MM.1S (cell line): ENCODE data around the gene SHCBP1.
"Not testable (repeated sequence)": the region's sequence is repeated elsewhere in the genome, so short reads cannot be mapped to it uniquely, and the experiment has no call there.

ENCODE experiments used
- DNase-seq: peaks from one replicate; pipeline ENCODE4 v3.0.0-alpha.2; 2015
- H2AFZ ChIP-seq: fragments of 300-600 bp; sonication (generic); 2 replicates; pipeline ENCODE4 v1.6.0; 2016; ENCODE audit warnings: antibody characterized with exemption, low read length
- H3F3A ChIP-seq: fragments of 300-600 bp; sonication (generic); 2 replicates; pipeline ENCODE4 v1.6.1; 2016; ENCODE audit warnings: mild to moderate bottlenecking, antibody characterized with exemption, low read length, moderate library complexity, mixed read lengths; ENCODE audit not compliant: insufficient read depth
- H3K27ac ChIP-seq: fragments of 300-600 bp; sonication (generic); 2 replicates; pipeline ENCODE4 v1.5.1; 2016; ENCODE audit warnings: mild to moderate bottlenecking, low read length
- H3K27me3 ChIP-seq: fragments of 300-600 bp; sonication (generic); replicated peaks from 2 replicates; pipeline ENCODE4 v1.6.0; 2016; ENCODE audit warnings: low read length; ENCODE audit not compliant: insufficient read depth
- H3K36me3 ChIP-seq: fragments of 300-600 bp; sonication (generic); replicated peaks from 2 replicates; pipeline ENCODE4 v1.6.1; 2016; ENCODE audit warnings: mild to moderate bottlenecking, low read length, mixed read lengths; ENCODE audit not compliant: insufficient read depth
- H3K4me1 ChIP-seq: fragments of 300-600 bp; sonication (generic); 2 replicates; pipeline ENCODE4 v1.6.1; 2016; ENCODE audit warnings: low read length, mixed read lengths
- H3K4me2 ChIP-seq: fragments of 300-600 bp; sonication (generic); 2 replicates; pipeline ENCODE4 v1.6.0; 2016; ENCODE audit warnings: low read depth, low read length
- H3K4me3 ChIP-seq: fragments of 300-600 bp; sonication (generic); 2 replicates; pipeline ENCODE4 v1.5.1; 2016; ENCODE audit warnings: low read length, mixed read lengths
- H3K79me2 ChIP-seq: fragments of 300-600 bp; sonication (generic); 2 replicates; pipeline ENCODE4 v1.6.1; 2016; ENCODE audit warnings: mixed run types, low read length, mixed read lengths
- H3K9ac ChIP-seq: fragments of 300-600 bp; sonication (generic); 2 replicates; pipeline ENCODE4 v1.6.1; 2016; ENCODE audit warnings: low read length, mixed read lengths
- H3K9me2 ChIP-seq: fragments of 300-600 bp; sonication (generic); replicated peaks from 2 replicates; pipeline ENCODE4 v1.6.1; 2016; ENCODE audit warnings: mild to moderate bottlenecking, low read length, mixed read lengths; ENCODE audit not compliant: insufficient read depth
- H3K9me3 ChIP-seq: fragments of 300-600 bp; sonication (generic); replicated peaks from 2 replicates; pipeline ENCODE4 v1.6.1; 2016; ENCODE audit warnings: mild to moderate bottlenecking, low read length, mixed read lengths; ENCODE audit not compliant: insufficient read depth
- H4K20me1 ChIP-seq: fragments of 300-600 bp; sonication (generic); 2 replicates; pipeline ENCODE4 v1.6.1; 2016; ENCODE audit warnings: mild to moderate bottlenecking, low read length, moderate library complexity, mixed read lengths; ENCODE audit not compliant: insufficient read depth
- EZH2 ChIP-seq: fragments of 300-600 bp; sonication (generic); optimal IDR thresholded peaks from 2 replicates; pipeline ENCODE3; 2017; ENCODE audit warnings: low read depth, mild to moderate bottlenecking, antibody characterized with exemption, low read length, mixed read lengths
- EZH2phosphoT487 ChIP-seq: fragments of 300-600 bp; sonication (generic); IDR thresholded peaks from 2 replicates; pipeline ENCODE4 v1.6.1; 2018; ENCODE audit warnings: antibody characterized with exemption, low read length
- TF ChIP-seq, protein P1 (sequence below): fragments of 300-600 bp; sonication (generic); IDR thresholded peaks from 2 replicates; pipeline ENCODE4 v1.5.1; 2016; ENCODE audit warnings: antibody characterized with exemption, low read length, mixed read lengths

The SHCBP1 gene

DNA sequence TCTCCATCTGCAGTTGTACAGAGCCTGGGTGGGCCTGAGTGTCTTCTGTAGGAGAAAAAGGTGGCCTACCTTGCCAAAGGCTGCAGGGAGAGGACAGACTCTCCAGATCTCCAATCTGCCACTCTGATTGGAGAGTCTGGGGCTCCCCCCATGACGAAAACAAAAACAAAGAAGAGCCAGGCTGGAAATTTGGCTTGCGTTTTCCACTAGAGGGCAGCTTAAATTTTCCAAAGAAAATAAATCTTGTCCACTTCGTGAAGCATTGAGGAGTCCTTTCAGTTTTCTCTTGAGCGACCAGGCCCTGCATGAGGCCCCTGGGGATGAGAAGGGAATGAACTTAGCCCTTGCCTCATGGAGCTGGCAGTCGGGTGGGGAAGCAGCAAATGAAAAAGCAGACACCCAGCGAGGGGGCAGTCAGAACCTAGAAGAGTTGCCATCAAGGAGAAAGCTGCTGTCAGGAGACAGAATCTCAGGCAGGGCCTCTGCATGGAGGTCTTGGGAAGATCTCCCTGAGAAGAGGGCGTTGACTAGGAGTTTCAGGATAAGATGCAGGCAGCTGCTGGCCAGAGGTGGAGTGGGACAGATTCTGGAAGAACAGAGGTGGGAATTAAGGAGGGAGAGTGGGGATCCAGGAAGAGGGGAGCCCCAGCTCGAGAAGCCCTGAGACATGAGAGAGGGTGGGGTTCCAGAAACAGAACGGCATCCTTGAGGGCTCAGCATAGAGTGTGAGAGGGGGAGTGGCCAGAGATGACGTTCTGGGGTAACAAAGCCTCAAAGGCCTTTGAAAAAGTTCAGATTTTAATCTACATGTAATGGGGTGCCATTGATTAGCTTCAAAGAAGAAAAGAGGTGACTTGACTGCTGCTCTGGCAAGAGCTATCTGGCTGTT is 8.4 kb upstream of the SHCBP1 start:
- Histone ChIP-seq H3K9ac (peak overlapping the region; percentile 45; the same call in 1 of the 2 replicates), H3K4me3 (peak overlapping the region; percentile 50), H2AFZ (peak overlapping the region; percentile 87), H3K4me2 (peak overlapping the region; percentile 82), H3K4me1 (peaks cover 11% of the 10 kb centered on the region; the same call in 1 of the 2 replicates), H4K20me1 (no peaks in the 10 kb centered on the region), H3K27ac (no peak overlapping the region), H3K27me3 (no peaks in the 10 kb centered on the region), H3K79me2 (no peaks in the 10 kb centered on the region), H3K9me3 (no peaks in the 10 kb centered on the region), H3K36me3 (no peaks in the 10 kb centered on the region), H3K9me2 (no peaks in the 10 kb centered on the region), H3F3A (no peaks in the 10 kb centered on the region)
- DNase-seq = peak; percentile 49
- TF ChIP-seq, protein P1, sequence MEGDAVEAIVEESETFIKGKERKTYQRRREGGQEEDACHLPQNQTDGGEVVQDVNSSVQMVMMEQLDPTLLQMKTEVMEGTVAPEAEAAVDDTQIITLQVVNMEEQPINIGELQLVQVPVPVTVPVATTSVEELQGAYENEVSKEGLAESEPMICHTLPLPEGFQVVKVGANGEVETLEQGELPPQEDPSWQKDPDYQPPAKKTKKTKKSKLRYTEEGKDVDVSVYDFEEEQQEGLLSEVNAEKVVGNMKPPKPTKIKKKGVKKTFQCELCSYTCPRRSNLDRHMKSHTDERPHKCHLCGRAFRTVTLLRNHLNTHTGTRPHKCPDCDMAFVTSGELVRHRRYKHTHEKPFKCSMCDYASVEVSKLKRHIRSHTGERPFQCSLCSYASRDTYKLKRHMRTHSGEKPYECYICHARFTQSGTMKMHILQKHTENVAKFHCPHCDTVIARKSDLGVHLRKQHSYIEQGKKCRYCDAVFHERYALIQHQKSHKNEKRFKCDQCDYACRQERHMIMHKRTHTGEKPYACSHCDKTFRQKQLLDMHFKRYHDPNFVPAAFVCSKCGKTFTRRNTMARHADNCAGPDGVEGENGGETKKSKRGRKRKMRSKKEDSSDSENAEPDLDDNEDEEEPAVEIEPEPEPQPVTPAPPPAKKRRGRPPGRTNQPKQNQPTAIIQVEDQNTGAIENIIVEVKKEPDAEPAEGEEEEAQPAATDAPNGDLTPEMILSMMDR = peak; percentile 57
- TF ChIP-seq EZH2phosphoT487 = no peak

DNA sequence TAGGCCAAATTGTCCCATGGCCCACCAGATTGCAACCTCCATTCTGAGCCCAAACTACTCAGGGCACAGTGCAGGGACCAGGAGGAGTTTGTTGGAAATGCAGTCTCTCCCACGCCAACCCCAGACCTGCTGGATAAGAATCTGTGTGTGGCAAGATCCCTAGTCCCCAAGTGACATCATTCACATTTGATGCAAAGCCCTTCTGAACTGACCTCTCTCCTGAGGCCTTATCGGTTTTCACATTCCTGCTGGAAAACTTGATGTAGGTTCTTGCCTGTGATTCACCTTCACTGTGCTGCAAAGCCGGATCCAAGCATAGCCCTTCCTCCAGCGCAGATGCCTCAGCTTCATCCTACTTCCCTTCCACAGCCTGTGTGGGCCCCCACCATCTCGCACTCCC is 6.6 kb upstream of the SHCBP1 start:
- H3K4me1 ChIP-seq = peaks cover 11% of the 10 kb centered on the region; the same call in 1 of the 2 replicates
- no peaks in the 10 kb centered on the region for H3K36me3 ChIP-seq
- no peaks in the 10 kb centered on the region for H3K9me3 ChIP-seq
- no peak for DNase-seq
- no peaks in the 10 kb centered on the region for H3K9me2 ChIP-seq
- H4K20me1 ChIP-seq = no peaks in the 10 kb centered on the region
- TF ChIP-seq, protein P1 = no peak
- TF ChIP-seq EZH2 = no peak
- no peak for TF ChIP-seq EZH2phosphoT487
- no peaks in the 10 kb centered on the region for H3F3A ChIP-seq
- H3K27ac ChIP-seq = no peak overlapping the region
- no peak overlapping the region for H3K4me3 ChIP-seq
- H3K9ac ChIP-seq = no peak overlapping the region
- H3K79me2 ChIP-seq = no peaks in the 10 kb centered on the region
- no peaks in the 10 kb centered on the region for H3K27me3 ChIP-seq
- no peak overlapping the region for H2AFZ ChIP-seq
- no peak overlapping the region for H3K4me2 ChIP-seq

DNA sequence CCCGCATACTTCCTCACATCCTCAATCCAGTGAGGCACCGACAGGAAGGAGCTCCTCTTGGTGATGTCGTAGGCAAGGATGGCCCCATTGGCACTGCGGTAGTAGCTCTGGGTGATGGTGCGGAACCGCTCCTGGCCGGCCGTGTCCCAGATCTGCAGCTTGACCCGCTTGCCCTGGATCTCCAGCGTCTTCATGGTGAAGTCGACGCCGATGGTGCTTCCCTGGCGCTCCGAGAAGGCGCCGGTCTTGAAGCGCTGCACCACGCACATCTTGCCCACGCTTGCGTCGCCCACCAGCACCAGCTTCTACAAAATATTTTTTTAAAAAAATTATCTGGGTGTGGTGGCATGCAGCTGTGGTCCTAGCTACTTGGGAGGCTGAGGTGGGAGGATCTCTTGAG is 5.5 kb upstream of the SHCBP1 start:
- not testable (repeated sequence) for H3K9ac ChIP-seq, H3K36me3 ChIP-seq, H3K4me2 ChIP-seq, H3K27me3 ChIP-seq, H3F3A ChIP-seq, H3K9me3 ChIP-seq, H2AFZ ChIP-seq, DNase-seq, H3K4me3 ChIP-seq, H3K79me2 ChIP-seq, H4K20me1 ChIP-seq, H3K27ac ChIP-seq, H3K9me2 ChIP-seq
- H3K4me1 ChIP-seq = peaks cover 15% of the 10 kb centered on the region

DNA sequence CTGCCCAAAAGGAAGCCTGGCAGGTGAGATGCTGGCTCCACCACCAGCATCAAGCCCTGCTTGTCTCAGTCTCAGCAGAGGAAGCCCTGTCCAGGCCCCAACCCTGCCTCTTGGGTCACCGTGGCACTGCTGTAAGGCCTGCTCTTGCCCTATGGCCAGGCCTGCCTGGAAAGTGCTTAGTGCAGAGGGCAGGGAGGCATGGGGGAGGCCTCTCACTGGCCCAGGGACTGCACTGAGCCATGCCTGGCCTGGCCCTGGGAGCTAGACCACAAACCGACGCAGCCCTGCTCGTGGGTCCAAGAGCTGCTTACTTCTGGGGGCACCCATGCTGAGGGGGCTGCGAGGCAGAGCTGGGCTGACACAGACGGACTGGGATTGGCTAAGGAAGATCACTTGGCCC is 3.7 kb upstream of the SHCBP1 start:
- not testable (repeated sequence) for H3K9me2 ChIP-seq, H3F3A ChIP-seq, H3K9me3 ChIP-seq, H3K36me3 ChIP-seq, H2AFZ ChIP-seq, H3K4me2 ChIP-seq, H3K27me3 ChIP-seq, DNase-seq, H3K27ac ChIP-seq, H3K9ac ChIP-seq, H4K20me1 ChIP-seq, H3K4me3 ChIP-seq
- Histone ChIP-seq H3K79me2 (peaks cover 17% of the 10 kb centered on the region), H3K4me1 (peaks cover 17% of the 10 kb centered on the region)

DNA sequence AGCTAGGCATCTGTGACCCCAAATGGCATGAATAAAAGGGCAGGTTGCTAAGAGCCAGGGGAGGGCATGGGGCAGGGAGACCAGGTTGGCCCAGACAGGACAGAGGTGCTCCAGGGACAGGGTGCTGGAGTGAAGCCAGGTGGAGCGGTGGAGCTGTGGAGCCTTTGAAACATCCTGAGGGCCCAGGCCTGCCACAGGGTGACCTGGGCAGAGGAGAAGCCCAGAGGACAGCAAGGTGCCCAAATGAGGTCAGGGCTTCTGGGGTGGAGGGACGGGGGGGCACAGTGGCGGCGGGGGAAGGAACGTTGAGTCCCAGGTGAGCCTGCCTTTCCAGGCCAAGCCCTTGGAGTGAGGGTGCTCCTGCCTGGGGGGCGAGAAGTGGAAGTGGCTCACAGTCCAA is 2.5 kb upstream of the SHCBP1 start:
- H3K79me2 ChIP-seq = peaks cover 29% of the 10 kb centered on the region
- H3K27me3 ChIP-seq, H3K36me3 ChIP-seq, H3K9ac ChIP-seq, DNase-seq, H3K9me3 ChIP-seq, H4K20me1 ChIP-seq, H2AFZ ChIP-seq, H3K4me3 ChIP-seq, H3K27ac ChIP-seq, H3K4me2 ChIP-seq, H3F3A ChIP-seq, H3K4me1 ChIP-seq, H3K9me2 ChIP-seq: not testable (repeated sequence)

DNA sequence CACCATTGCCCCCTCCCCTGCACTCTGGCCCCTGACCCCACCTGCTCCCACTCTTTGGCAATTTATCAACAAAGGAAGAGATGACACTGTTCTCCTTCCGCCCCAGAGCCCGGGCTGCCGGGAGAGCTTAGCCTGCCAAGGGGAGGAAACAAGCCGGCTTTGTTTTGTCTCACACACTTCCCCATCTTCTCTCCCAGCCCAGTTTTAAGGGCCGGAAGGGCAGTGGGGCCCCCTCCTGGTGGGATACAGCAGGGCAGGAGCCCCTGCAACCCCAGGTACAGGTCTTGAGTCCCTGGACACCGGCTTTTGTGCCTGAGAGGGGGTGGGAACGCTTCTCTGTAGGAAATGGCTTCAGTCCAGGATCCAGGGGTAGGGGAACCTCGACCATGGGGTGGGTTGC is 2.1 kb upstream of the SHCBP1 start:
- H3K9me2 ChIP-seq = not testable (repeated sequence)

More for the DNA sequence above, 2.1 kb upstream of the SHCBP1 start:
- DNase-seq, H3K9ac ChIP-seq, H3K27me3 ChIP-seq, H3K36me3 ChIP-seq, H2AFZ ChIP-seq, H3K4me1 ChIP-seq, H3K27ac ChIP-seq, H4K20me1 ChIP-seq, H3K4me3 ChIP-seq, H3K4me2 ChIP-seq, H3F3A ChIP-seq, H3K9me3 ChIP-seq: not testable (repeated sequence)
- H3K79me2 ChIP-seq = peaks cover 34% of the 10 kb centered on the region
